Right lobe of liver (tissue), 4 donors: ENCODE measurements around the gene ZFYVE19.

Experiments
- POLR2A ChIP-seq: fragments of 450-650 bp; IDR thresholded peaks from one replicate; pipeline ENCODE4 v1.6.1; 2017; ENCODE audit warnings: antibody characterized with exemption, mild to moderate bottlenecking
- TF ChIP-seq, protein P1 (sequence below), 4 donors: fragments of 200-600 bp in 3 of 4; fragments of 450-650 bp in 1 of 4; IDR thresholded peaks; one replicate each; pipeline versions ENCODE4 v1.5.1 to v1.8.0; 2016 to 2022; ENCODE audit warnings: antibody characterized with exemption in 4 of 4, mild to moderate bottlenecking in 2 of 4
- donor health status: DM: no; HTN: no; CAD: no.
- donor health status: DM: no; HTN: no; CAD: no.
- donor health status: DM: no; HTN: yes; CAD: no.

DNA sequence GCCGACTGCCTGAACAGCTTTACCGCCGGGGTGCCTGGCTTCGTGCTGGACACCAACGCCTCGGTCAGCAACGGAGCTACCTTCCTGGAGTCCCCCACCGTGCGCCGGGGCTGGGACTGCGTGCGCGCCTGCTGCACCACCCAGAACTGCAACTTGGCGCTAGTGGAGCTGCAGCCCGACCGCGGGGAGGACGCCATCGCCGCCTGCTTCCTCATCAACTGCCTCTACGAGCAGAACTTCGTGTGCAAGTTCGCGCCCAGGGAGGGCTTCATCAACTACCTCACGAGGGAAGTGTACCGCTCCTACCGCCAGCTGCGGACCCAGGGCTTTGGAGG lies 37.8 kb downstream of the ZFYVE19 start:
- TF ChIP-seq, protein P1, sequence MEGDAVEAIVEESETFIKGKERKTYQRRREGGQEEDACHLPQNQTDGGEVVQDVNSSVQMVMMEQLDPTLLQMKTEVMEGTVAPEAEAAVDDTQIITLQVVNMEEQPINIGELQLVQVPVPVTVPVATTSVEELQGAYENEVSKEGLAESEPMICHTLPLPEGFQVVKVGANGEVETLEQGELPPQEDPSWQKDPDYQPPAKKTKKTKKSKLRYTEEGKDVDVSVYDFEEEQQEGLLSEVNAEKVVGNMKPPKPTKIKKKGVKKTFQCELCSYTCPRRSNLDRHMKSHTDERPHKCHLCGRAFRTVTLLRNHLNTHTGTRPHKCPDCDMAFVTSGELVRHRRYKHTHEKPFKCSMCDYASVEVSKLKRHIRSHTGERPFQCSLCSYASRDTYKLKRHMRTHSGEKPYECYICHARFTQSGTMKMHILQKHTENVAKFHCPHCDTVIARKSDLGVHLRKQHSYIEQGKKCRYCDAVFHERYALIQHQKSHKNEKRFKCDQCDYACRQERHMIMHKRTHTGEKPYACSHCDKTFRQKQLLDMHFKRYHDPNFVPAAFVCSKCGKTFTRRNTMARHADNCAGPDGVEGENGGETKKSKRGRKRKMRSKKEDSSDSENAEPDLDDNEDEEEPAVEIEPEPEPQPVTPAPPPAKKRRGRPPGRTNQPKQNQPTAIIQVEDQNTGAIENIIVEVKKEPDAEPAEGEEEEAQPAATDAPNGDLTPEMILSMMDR (IDR thresholded peaks at IDR 0.05), result no peak
- no peak for TF ChIP-seq POLR2A
